C4-2B (cell line): ENCODE data around the gene ZKSCAN1.

Experiments
- CTCF ChIP-seq: fragments of 450-650 bp; conservative IDR thresholded peaks from 2 replicates; pipeline ENCODE4 v1.5.1; 2017; ENCODE audit warnings: mild to moderate bottlenecking
- ZFX ChIP-seq: fragments of 450-650 bp; IDR thresholded peaks from 2 replicates; pipeline ENCODE4 v1.6.1; 2017

GRCh38 chr7:100023526-100023925 lies 8.1 kb downstream of the ZKSCAN1 start:
- TF ChIP-seq CTCF (no peak), ZFX (no peak)
